Measurements from ENCODE around the gene SUGCT. TPM values are rescaled to one million over a fixed set of nuclear protein-coding genes. Genes with fewer than 3 reads are reported as not detected.

The SUGCT gene
- total RNA-seq, 1 experiment from 2014 or later = 1.5 TPM

GRCh38 chr7:40300146-40300670 is 165.4 kb downstream of the SUGCT start:
- no peaks in the 10 kb centered on the region for H3K9me3 ChIP-seq (ENCODE audit: low read depth, low read length, poor library complexity, severe bottlenecking)
- H3K4me1 ChIP-seq (ENCODE audit: insufficient read depth, low read length, poor library complexity, severe bottlenecking) = no peaks in the 10 kb centered on the region
- no peak overlapping the region for H3K27ac ChIP-seq (ENCODE audit: low read depth, low read length, poor library complexity, severe bottlenecking)
- no peaks in the 10 kb centered on the region for H3K27me3 ChIP-seq (replicated peaks; ENCODE audit: insufficient read depth, low read depth, low read length, poor library complexity)
- H3K36me3 ChIP-seq (ENCODE audit: insufficient read depth, low read length, poor library complexity, severe bottlenecking) = no peaks in the 10 kb centered on the region
- CTCF ChIA-PET = no interaction called here
- intact Hi-C loops (cut with micrococcal nuclease; ENCODE audit: unreplicated experiment) = no loop called here
- DNase-seq (ENCODE audit: low spot score) = no peak
- no peak overlapping the region for H3K4me3 ChIP-seq (ENCODE audit: low read depth, low read length, poor library complexity, severe bottlenecking)
- TF ChIP-seq CTCF (conservative IDR thresholded peaks at IDR 0.05; ENCODE audit: low read depth, low read length) (no peak), EZH2 (IDR thresholded peaks at IDR 0.05; ENCODE audit: borderline replicate concordance, low read depth, low read length, poor library complexity, severe bottlenecking) (no peak)
- no TSS peak for BruUV-seq (replicated peaks)
- POLR2A ChIA-PET (ENCODE audit: low non-redundant PET) = no interaction called here

DNA sequence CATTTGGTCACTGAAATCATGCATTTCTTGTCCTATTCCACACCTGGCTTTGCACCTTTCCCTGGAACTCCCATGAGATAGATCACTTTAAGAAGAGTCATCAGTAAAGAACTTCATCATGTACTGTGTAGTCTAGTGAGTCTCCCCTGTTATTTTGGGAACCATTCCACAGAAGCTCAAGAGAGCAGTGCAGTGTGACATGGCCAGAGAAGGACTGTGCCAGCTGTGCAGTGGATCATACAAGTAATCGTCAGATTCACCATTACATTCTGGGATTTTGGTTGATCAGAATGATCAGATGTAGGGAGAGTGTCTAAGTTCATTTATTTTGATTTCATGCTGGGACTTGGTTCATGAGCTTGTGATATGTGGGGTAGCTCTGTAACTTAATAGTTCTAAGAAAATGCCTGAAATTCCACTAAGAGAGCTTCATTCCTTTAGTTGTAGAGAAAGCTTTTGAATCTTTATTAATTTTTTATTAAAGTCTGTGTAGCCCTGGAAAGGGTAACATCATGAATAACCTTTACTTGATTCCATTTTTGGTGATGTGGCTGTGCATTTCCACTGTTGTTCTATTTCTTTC is 166.8 kb downstream of the SUGCT start:
- H3K27me3 ChIP-seq (replicated peaks; ENCODE audit: insufficient read depth, low read depth, low read length, poor library complexity) = no peaks in the 10 kb centered on the region

GRCh38 chr7:40303996-40304395 is 169.2 kb downstream of the SUGCT start:
- no peaks in the 10 kb centered on the region for H3K9me3 ChIP-seq (ENCODE audit: low read depth, low read length, poor library complexity, severe bottlenecking)
- intact Hi-C loops (cut with micrococcal nuclease; ENCODE audit: unreplicated experiment) = no loop called here
- no TSS peak for BruUV-seq (replicated peaks)
- POLR2A ChIA-PET (ENCODE audit: low non-redundant PET) = no interaction called here
- H3K36me3 ChIP-seq (ENCODE audit: insufficient read depth, low read length, poor library complexity, severe bottlenecking) = no peaks in the 10 kb centered on the region
- CTCF ChIA-PET = no interaction called here
- no peak for DNase-seq (ENCODE audit: low spot score)
- H3K27ac ChIP-seq (ENCODE audit: low read depth, low read length, poor library complexity, severe bottlenecking) = no peak overlapping the region
- no peaks in the 10 kb centered on the region for H3K4me1 ChIP-seq (ENCODE audit: insufficient read depth, low read length, poor library complexity, severe bottlenecking)
- H3K4me3 ChIP-seq (ENCODE audit: low read depth, low read length, poor library complexity, severe bottlenecking) = no peak overlapping the region
- no peaks in the 10 kb centered on the region for H3K27me3 ChIP-seq (replicated peaks; ENCODE audit: insufficient read depth, low read depth, low read length, poor library complexity)
- TF ChIP-seq CTCF (conservative IDR thresholded peaks at IDR 0.05; ENCODE audit: low read depth, low read length) (no peak), EZH2 (IDR thresholded peaks at IDR 0.05; ENCODE audit: borderline replicate concordance, low read depth, low read length, poor library complexity, severe bottlenecking) (no peak)

More for the DNA sequence above, 166.8 kb downstream of the SUGCT start:
- POLR2A ChIA-PET (ENCODE audit: low non-redundant PET) = no interaction called here
- no TSS peak for BruUV-seq (replicated peaks)
- Histone ChIP-seq H3K4me1 (ENCODE audit: insufficient read depth, low read length, poor library complexity, severe bottlenecking) (no peaks in the 10 kb centered on the region), H3K27ac (ENCODE audit: low read depth, low read length, poor library complexity, severe bottlenecking) (no peak overlapping the region), H3K9me3 (ENCODE audit: low read depth, low read length, poor library complexity, severe bottlenecking) (no peaks in the 10 kb centered on the region), H3K4me3 (ENCODE audit: low read depth, low read length, poor library complexity, severe bottlenecking) (no peak overlapping the region), H3K36me3 (ENCODE audit: insufficient read depth, low read length, poor library complexity, severe bottlenecking) (no peaks in the 10 kb centered on the region)
- DNase-seq (ENCODE audit: low spot score) = no peak
- no peak for TF ChIP-seq CTCF (conservative IDR thresholded peaks at IDR 0.05; ENCODE audit: low read depth, low read length)
- CTCF ChIA-PET = no interaction called here
- intact Hi-C loops (cut with micrococcal nuclease; ENCODE audit: unreplicated experiment) = no loop called here

All from A673 (cell line).